Renal cortical epithelial cell (primary cell): ENCODE measurements around the gene GOPC. TPM values are rescaled to one million over a fixed set of nuclear protein-coding genes. Genes with fewer than 3 reads are reported as not detected.
"Not testable (repeated sequence)": the region's sequence is repeated elsewhere in the genome, so short reads cannot be mapped to it uniquely, and the experiment has no call there.

Source experiments
- DNase-seq: peaks from one replicate; pipeline ENCODE4 v3.0.0-alpha.2; 2011; ENCODE audit warnings: low read depth
- total RNA-seq: library from RNA; depleted of rRNA; stranded (reverse); fragments of >200 nt; gene quantifications from 2 replicates; pipeline ENCODE4 v1.2.3, GENCODE V29; 2014

Gene GOPC
- total RNA-seq, 1 donor from 2014 or later, result 50.6 TPM

DNA sequence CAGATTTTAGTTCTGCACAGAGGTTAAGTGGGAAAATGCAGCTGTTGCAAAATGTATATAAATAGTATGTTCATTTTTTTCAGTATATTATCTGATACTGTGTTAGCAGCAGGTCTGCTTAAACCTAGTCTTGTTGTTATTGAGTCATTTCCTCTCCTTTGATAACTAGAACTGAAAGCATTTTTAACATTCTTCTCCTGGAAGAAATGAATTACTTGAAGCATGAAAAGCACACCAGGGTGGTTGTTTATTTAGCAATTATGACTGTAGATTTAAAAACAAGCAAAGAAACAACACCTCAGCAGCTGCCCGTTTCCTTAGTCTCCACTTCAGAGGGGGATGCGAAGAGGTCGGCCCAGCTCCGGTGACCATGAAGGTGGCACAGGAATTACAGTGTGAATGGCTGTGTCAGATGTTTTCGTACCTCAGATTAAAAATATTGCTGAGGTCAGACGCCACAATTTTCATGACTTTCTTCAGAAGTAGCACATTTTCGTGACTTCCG is 53.5 kb downstream of the GOPC start:
- DNase-seq, result peak; percentile 94

DNA sequence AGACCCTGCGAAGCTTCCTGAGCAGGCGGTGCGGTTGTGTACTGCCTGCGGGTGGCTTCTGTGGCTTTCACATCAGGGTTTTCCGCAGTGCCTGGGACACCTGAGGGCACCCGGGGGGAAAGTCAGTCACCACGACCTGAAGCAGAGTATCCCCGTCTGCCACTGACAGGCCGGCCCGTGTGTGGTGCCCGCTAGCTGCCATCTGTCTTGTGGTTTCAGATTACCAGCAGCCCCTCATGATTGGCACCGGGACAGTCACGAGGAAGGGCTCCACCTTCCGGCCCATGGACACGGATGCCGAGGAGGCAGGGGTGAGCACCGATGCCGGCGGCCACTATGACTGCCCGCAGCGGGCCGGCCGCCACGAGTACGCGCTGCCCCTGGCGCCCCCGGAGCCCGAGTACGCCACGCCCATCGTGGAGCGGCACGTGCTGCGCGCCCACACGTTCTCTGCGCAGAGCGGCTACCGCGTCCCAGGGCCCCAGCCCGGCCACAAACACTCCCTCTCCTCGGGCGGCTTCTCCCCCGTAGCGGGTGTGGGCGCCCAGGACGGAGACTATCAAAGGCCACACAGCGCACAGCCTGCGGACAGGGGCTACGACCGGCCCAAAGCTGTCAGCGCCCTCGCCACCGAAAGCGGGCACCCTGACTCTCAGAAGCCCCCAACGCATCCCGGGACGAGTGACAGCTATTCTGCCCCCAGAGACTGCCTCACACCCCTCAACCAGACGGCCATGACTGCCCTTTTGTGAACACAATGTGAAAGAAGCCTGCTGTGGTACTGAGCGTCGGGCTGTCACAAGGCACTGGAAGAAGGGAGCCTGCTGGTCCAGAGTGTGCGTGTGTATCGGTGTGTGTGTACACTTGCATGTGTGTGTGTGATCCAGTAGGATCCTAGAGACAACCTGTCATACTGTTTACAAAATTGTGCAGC is 54.4 kb downstream of the GOPC start:
- DNase-seq, result peak; percentile 57

DNA sequence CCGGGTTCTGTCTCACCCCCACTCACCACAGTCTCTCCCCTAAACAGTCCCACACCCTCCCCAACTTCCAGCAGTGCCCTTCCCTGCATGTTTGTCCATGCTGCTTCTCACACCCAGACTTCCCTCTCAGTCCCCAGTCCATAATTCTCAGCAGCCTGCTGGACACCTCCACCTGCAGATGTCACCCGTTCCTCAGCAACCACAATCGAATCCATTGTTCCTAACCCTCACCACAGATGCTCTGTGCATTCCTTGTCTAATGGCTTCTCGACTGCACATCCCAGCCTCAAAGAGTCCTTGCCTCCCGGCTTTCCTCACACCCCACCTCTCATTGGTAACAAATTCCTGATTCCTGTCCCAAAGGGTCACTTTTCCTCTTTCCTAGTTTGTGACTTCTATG is 55.6 kb downstream of the GOPC start:
- DNase-seq, result no peak

DNA sequence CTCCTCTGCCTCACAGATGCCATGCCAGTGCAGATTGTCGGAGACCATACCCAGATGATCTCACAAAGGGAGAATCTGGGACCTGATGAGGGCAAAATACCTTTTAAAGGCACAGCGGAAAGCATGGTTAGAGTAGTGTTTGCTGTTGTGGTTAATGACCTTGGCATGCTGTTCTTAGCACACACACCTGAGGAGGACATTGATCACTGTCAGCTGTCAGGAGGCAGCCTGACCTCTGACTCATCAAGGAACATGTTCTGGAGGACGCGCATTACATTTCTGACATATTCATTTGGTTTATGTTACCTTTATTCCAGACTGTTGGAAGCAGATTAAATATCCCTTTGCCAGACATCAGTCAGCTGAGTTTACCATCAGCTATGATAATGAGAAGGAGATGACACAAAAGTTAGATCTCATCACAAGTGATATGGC is 57.1 kb downstream of the GOPC start:
- DNase-seq, result peak; percentile 53

DNA sequence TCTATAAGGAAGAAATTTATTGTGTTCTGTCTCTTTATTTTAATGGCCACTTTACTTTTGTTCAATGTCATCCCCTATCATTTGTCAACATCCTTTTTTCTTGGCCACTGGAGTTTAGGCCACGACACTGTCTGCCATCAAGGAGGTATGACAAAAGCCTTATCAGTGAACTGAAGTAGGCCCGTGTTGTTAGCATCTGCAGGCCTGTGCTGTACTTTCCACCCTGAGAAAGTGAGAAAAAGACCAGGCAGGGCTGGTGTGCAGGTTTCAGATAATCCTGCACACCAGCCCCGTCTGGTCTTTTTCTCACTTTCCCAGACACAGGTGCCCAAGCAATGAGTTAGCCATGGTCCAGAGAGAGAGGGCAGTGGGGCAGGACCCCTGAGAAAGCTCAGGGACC is 57.6 kb downstream of the GOPC start:
- DNase-seq, result no peak

DNA sequence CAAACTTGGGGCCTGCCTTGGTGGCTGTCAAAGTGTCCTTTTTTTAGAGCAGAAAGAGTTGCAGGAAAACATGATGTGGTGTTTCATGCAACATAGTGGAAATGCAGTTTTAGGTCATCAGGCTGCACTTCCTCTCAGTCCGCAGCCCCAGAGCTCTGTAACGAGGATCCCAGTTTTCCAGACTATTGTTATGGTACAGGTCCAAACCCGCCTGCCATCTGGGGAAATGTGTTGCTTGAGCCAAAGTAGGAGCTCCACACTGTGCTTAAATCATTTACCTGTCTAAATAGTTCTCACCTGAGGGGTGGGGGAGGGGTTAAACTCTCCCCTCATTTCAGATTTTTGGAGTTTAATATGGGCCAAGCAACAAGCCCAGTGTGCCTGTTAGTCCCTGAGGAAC is 59.8 kb downstream of the GOPC start:
- DNase-seq, result no peak

DNA sequence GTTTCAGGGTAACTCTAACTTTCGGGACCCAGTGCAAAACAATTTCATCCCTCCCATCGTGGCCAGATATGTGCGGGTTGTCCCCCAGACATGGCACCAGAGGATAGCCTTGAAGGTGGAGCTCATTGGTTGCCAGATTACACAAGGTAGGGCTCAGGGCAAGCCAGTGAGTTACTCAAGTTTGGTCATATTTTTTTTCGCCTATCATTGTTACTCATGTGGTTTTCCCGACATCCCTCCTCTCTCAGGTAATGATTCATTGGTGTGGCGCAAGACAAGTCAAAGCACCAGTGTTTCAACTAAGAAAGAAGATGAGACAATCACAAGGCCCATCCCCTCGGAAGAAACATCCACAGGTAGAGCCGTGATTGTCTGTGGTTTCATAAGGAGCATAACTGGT is 61.6 kb downstream of the GOPC start:
- peak; percentile 13 for DNase-seq

DNA sequence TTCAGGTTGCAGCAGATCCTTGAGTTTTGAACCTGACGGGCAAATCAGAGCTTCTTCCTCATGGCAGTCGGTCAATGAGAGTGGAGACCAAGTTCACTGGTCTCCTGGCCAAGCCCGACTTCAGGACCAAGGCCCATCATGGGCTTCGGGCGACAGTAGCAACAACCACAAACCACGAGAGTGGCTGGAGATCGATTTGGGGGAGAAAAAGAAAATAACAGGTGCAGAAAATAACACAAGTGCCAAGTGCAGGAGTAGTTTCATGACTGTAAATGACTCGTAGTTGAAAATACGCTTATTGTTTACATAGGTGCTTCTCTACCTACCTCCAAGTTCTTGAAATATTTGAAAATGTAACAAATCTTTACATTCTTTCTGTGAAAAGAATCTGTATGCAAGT is 63.7 kb downstream of the GOPC start:
- DNase-seq, result no peak

DNA sequence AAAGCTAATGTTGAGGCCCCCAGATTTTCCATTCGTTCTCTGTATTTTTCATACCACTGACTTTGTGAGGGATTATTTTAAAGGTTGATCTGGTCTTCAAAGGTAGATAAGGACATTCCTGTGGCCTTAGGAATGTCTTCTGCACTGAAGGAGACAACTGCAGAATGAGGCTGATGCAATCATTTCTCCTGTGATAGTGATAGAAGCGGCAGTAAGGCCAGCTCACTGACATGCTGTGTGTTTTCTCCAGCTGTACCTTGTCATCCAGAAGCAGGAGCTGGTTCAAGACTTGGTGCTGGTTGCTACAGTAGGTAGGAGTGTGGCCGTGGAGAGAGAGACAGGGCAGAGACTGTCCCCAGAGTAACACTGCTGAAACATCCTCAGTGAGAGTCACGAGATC is 66.0 kb downstream of the GOPC start:
- DNase-seq, result no peak

DNA sequence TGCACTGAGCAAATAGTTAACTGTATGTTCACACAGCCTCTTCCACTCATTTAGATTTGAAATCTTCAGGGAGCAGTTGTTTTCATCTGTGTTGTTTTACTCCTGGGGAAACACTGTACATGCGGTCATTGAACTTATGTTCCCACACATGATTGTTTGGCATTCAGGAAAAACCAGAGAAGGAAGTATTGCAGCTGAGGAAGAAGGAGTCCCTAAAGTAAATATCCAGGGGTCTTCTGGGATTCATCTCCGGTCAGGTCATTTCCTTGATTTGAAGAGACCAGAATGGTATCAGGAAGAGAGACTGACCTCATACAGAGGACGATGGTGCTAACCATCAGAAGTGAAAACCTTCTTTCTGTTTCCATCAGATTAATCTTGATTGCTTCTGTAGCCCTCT is 67.3 kb downstream of the GOPC start:
- DNase-seq, result no peak

DNA sequence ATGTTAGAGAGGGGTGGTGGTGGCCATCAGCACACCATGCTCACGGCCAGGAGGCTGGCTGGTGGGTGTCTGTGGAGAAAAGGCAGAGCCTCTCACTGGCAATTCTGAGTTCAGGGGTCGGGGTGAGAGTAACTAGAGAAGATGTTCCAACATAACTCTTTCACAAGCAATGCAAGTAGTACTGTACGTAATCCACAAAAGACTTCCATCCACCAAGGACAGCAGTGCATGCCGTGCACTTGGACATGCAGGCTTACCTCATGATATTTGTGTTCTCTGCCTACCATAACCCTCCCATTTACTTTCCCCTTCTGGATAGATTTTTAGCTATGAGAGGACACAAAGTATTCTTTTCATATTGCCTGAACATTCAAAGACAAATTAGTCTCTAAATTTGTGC is 68.5 kb downstream of the GOPC start:
- DNase-seq, result no peak

DNA sequence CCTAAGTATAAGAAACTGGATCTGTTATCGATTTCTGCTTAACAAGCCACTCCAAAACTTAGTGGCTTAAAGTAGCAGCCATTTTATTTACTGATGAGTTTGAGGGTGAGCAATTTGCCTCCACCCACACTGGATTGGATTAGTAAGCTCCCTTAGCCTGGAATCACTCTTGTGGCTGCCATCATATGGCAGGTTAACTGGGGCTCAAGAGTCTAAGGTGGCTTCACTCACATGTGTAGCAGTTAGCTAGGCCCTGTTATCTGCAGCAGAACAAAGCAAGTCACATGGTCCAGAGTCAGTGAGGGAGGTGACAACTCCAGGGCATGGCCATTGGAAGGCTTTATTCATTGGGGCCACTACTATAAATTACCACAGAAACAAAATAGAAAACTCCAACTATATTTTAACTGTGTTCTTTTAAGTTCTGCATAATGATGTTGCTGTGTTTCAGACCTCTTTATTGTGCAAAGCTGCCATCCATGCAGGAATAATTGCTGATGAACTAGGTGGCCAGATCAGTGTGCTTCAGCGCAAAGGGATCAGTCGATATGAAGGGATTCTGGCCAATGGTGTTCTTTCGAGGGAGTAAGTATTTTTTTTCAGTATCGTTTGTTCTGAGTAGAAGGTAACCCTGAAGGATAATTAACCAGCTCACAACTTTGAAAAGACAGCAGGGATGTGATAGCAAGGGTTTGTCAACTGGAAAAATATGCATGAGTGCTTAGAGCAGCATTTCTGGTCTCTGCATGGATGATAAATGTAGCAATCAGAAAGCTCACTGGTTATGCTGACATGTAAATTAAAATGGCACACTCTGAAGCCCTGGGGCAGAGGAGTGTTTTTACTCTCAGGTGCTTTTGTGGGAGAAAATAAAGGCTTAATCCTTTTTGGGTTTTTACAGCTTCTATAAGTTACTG is 70.2 kb downstream of the GOPC start:
- DNase-seq, result no peak

DNA sequence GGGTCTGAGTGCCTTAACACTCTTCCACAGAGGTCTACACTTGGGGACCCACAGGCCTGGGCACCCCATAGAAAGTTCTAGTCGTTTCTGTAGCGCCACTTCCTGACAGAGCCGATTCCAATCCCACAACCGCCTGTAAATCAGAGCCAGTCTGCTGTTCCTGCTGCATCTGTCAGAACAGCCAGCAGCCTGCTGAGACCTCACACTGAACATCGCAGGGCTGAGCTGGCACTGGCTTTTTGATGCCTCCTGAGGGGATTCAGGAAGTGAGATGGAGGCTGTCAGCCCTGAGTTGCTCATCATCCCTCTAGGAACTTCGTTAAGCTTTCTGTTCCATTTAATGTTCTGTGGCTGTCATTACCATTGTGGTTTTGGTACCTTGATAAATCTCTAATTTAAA is 71.0 kb downstream of the GOPC start:
- no peak for DNase-seq

DNA sequence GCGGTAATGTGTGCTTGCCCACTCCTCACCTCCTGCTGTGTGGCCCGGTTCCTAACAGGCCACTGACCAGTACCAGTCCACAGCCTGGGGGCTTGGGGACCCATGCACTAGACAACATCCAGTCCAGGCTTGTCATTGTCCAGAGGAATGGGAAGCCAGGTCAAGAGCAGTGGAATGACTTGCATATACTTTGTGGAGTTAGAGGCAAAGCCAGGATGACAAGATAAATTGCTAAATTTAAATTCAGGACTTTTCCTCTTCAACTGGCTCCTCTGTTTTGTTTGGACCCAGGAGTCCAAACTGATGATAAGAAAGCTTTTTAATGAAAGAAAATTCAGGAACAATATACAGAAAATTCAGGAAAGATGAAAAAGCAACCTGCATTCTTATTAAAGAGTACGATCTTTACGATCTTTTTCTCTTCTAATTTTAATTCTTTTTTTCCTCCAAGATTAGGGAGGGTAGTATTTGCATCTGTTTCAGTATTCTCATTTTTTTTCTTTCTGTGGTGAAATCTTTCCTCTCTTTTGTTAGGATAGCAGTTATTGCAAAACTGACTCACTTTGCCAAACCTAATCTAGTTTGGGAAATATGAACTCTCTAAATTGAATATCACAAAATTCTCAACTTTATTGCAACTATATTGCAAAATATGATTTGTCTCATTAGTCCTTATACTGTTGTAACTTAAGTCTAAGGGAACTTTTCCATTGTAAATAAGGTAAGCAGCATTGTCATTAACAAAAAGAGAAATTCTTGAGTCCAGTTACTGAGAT is 71.7 kb downstream of the GOPC start:
- DNase-seq, result no peak

DNA sequence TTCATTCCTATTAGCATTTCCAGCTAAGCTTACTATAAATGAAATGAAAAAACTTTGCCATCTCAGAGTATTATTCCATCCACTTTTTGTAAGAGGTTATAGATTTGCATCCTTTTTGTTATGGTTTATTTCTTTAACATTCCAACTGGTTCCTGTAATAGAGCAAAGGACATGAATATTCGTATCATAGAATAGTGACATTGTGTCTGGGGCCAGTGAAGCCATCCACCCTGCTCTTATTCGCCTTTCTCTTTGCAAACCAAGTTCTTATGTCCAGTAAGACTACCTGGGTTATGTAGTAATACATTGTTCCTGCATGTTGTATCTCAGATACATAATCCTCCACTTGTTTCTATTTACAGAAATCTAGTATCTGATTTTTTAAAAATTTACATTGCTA is 76.7 kb downstream of the GOPC start:
- no peak for DNase-seq

DNA sequence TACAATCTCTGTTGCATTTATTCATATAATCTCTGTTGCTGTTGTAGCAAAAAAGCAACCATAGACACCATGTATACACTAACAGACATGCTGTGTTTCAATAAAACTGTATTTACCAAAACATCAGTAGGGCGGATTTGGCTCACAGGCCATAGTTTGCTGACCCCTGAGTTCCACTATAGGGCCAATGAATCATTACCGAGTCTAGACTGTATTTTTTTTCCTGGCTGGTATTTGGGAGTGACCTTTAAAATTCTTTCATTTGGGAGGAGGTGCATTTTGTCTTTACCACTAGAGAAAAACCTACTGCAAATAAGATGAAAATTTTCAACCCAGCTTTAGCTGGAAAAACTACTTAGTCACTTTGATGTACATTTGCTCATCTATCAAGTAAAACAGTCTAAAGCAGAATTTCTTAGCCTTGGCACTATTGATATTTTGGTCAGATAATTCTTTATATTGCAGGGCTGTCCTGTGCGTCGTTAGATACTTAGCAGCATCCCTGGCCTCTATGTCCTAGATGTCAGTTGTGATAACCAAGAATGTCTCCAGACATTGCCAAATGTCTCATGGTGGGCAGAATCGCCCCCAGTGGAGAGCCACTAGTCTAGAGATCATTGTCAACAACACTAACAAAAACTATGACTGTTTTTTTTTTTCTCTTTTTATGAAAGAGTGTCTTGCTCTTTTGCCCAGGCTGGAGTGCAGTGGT is 80.4 kb downstream of the GOPC start:
- DNase-seq, result no peak

DNA sequence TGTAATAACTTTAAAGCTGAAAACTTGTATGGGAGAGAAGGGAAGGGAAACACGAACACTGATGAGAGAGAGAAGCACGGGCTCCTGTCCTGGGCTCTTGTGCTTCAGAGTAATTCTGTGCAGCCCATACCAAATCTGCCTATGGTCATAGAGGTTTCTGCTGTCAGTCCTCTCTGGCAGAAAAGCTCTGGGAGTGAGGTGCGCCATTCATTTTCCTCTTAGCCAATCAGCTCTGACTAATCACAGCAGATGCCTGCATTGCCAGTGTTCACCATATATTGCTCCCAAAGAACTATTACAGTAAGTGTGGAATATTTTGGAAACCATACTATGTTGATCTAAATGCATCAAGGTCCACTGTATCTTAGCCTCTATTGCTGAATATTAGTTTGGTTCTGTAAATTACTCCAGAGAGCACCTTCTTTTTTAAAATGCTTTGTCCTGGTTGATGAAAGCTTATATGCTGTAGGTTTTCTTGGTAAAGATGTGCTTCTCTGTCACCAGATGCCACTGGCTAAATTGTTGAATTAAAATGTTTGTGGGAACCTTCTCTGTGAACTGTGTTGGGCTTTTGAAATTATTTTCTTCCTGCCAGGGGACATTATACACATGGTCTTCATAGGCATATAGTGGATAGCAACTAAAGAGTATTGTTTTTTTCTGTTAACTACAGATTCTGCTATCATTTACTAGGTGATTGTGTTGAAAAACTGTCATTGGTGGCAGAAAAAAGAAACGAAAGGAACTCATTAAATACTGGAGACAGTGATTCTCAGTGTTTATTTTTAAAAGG is 81.5 kb downstream of the GOPC start:
- no peak for DNase-seq

DNA sequence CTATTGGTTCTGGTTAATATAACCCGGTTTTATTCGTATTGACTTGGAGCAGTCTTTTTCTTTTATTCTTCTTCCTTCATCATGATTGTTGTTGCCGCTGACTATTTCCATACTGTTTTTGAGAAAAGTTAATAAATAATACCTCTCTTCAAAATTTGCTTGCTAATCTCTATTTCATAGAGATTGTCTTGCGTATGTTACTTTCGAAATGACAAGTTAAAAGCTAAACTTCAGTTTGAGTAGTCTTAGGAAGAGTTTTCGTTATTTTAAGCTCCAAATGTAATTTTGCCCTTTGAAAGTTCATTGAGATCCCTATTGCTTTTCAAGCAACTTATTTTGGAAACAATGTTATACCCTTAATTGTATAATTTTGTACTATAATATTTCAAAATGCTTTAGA is 83.4 kb downstream of the GOPC start:
- DNase-seq, result no peak

DNA sequence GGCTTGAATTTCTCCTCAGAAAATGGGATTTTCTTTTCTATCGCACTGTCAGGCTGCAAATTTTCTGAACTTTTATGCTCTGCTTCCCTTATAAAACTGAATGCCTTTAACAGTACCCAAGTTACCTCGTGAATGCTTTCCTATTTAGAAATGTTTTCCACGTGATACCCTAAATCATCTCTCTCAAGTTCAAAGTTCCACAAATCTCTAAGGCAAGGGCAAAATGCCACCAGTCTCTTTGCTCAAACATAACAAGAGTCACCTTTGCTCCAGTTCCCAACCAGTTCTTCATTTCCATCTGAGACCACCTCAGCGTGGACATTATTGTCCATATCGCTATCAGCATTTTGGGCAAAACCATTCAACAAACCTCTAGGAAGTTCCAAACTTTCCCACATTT is 84.3 kb downstream of the GOPC start:
- not testable (repeated sequence) for DNase-seq

DNA sequence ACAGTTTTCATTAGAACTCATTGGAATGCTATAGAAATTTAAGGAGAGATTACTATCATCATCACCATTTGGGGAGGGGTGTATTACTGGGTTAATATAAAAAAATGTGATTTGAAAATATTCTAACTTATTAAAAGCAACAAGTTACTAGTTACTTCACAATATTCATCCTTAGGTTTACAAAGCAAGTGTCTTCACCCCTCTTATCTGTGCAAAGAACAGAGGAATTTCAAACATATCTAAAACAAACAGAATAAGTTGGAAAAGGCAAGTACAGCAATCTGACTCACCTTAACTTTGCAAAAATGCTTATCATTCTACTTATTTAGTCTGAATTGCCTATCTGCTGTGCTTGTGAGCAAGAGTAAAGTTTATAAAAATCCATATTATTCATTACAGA is 87.0 kb downstream of the GOPC start:
- DNase-seq, result no peak
